ENCODE results near the gene FAM240B.

Gene FAM240B

DNA sequence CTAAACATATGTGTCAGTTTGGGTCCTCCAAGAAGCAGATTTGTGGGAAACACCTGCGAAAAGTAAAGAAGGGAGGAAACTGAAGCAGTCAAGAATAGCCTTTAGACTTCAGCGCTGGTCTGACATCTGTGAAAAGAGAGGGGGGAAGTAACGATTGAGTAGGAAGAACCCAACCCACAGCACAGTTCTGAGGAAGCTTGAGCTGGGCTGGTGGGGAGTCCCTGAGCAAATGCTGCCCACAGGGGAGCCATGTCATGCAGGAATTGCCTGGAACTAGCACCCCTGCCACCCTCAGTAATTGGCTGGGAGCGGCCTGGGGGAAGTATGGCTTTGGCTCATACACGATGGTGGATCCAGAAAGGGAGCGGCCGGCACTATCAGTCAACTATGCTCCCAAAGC, 20.6 kb downstream of the FAM240B start:
- DNase-seq: no peak

DNA sequence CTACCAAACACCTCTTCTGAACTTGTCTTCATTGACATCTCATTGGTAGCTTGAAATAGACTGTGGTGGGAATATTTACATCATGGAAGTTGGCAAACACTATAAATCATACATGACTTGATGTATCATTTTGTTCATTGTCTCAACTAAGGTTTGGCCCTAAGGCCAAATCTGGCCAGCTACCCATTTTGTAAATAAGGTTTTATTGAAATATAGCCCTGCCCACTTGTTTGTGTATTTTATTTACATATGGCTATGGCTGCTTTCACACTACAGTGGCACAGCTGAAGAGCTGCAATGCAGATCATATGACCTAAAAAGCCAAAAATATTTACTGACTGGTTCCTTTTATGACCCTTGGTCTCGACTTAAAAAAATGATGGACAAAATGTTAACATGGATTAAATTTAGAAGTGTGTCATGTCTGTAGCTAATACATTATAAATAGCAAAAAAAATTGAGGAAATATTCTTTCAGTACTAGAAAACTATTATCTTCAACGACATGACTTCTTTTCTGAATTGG, 22.1 kb downstream of the FAM240B start:
- DNase-seq: no peak

DNA sequence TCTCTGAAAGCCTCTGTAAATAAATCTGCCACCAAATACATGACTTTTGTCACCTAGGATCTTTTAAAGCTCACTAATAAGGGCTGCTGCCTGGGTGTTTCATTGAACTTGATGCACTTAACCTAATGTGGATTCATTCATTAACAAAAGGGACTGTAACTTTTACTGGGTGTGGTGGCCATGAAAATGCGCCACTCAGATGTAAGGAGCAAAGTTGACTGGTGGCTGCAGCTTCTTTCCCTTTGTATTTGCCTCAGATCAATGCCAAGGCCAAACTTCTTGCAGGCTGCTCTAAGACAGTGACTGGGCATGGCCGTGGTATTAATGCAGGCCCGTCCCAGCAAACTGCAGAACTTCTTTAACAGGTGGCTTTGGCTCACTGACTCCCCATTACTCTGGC, 22.9 kb downstream of the FAM240B start:
- DNase-seq: no peak

DNA sequence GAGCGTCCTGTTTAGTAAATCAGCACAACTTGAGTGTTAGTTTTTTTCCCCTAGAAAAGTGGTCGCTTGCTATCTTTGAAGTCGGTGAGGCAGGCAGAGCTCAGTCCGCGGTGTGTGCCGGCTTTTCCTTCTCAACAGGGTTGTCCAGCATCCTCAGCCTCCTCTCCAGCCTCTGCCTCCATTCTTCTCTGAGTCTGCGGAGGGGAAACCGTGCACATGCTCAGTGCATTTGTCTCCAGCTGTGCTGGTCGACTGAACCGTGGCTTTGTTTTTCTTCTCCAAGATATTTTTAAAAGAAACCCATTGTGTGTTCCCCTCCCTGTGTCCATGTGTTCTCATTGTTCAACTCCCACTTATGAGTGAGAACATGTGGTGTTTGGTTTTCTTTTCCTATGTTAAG, 25.3 kb downstream of the FAM240B start:
- DNase-seq: no peak

DNA sequence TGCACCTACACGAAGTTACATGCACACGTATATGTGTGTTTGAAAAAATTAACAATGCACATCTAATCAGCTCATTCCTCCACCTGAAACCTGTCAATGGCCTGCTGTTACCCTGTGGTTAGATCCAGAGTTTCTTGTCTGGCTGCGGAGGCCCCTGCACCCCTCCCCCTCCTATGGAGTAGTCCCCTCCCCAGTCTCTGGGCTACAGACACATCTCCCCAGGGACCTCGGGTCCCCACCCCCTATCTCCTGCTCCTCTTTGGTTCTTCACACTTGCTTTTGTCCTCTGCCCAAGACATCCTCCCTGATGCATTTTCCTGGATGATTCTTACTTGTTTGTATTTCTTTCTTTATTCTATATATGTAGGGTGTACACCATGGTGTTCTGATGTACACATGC, 27.2 kb downstream of the FAM240B start:
- no peak for DNase-seq

DNA sequence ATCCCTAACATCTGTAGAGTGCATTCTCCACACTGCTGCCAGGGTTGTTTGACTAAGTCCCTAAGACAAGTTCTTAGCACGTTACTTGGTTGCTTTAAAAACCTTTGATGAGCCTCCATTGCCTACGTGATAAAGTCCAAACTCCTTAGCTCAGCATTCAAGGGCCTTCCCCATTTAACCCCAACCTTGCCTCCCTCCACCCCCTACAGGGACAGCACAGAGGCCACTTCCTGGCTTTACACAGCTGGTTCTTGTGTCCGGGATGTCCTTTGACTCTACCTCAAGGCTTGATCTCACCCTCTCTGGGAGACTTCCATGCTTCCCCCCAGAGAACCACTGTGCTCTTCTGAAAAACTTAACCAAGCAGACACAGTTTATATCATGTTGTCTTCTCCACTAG, 29.4 kb downstream of the FAM240B start:
- DNase-seq: no peak

DNA sequence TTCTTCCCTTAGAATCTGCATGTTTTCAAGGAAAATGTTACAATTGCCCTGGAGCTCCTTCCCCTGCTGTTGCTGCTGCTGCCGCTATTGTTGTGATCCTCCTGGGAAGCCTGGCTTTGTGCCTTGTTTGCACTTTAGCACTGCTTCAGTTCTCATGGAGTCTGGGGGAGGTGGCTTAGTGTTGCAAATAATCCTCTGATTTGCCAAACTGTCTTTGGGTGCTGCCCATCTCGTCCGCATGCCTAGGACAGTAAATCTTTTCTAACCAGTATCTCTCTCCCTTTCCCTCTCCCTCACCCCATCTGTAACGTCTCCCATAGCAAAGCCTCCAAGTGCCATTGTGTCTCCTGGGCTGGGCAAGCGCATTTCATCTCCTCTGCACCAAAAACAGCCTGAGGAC, 30.3 kb downstream of the FAM240B start:
- DNase-seq: no peak

DNA sequence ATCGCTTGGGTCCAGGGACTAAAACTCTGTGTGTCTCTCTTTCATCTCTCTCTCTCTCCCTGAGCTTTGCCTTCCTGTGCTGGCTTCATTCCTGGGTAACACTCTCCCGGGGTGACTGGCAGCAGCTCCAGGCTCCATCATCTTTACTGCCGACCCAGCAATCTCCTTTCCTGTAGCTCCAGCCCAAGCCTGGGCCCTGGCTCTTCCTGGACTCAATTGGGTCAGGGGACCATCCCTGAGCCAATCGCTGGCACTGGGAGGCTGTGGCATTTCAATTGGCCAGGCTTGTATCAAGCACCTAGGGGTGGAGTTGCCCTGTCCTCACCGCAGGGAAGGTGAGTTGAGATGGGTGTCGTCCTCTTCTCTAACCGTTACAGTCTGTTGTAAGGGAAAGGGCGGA, 31.9 kb downstream of the FAM240B start:
- no peak for DNase-seq

DNA sequence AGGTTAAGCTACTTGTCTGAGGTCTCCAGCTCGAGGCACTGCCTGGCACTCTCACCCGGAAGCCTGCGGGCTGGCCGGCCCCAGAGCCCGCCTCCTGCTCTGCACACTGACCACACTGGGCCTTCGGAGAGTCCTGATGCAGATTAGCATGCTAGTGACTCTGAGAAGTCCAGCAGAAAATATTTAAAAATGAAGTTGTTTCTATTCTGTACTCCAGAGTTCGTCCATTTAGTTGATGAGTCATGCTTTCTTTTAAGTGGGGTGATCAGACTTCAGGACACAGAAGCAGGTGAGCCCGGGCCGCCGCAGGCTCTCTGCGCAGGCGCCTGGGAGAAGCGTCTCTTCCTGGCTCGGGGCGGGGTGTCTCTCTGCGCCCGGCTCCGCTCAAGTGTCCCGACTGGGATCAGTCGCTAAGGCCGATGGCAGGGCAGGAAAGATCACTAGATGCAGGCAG, 32.5 kb downstream of the FAM240B start:
- peak; percentile 11 for DNase-seq

DNA sequence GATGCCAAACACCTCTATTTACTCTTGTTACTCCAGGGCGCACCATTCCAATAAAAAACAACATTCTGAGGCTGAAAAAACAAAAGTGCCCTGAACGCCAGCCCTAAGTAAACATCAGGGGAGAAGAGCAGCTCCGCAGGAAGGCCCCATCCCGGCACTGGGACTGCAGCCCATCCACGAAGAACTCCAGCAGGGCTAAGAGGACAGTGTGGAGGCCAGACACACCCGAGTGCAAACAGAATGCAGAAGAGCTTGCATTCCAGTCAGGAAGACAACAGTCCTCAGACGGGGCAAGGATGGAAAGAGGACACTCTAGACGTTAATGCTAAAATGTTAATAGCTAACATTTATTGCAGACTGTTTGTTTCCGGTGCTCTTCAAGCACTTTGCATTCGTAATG, 33.0 kb downstream of the FAM240B start:
- DNase-seq: no peak

DNA sequence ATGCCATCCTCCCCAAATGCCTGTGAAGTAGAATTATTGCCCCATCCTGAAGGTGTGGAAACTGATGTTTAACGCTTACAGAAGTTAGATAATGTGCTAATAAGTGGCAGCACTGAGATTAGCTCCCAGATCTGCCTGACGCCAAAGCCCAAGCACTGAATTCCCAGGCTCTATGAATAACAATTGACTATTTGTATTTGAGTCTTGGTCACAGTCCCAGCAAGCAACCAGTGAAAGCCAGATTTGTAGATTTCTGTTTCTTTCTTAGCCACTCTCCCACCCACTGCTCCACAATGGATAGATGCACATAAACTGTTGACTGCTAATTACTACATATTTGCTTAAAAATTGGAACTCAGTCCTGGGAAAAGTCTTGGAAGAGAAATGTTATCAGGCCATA, 34.4 kb downstream of the FAM240B start:
- DNase-seq: no peak

DNA sequence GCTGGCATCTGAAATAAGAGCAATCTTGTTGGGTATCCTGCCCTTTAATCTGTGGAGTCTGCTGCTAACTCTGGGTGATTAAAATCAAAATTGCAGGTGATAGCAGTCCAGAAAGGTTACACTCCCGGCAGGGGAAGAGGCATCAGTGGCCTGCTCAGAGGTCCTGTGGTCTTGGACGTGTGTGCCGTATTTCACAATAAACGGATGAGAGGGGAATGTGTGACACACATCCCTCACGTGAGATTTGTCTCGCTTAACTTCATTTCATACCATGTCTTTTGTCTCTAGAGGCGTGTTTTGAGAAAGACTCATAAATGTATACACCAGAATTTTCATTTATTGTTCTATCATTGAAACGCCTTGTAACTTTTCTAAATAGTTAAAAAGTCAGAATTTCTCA, 36.6 kb downstream of the FAM240B start:
- no peak for DNase-seq

DNA sequence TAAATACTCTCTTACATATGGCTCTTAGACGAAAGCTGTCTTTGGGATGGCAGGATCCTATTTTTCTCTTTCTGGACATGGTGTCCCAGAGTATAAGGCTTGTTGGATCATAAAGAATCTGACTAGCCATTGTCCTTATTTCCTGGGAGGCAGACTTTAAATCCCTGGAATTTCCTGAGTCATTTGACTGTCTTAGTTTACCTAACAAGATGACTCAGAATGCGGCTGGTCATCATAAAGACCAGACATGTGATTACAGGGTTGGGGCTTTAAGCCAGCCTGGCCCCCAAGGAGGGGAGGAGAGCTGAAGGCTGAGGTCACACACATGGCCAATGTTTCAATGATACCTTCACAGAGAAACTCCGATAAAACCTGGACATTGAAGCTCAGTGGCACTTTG, 37.2 kb downstream of the FAM240B start:
- DNase-seq: no peak

DNA sequence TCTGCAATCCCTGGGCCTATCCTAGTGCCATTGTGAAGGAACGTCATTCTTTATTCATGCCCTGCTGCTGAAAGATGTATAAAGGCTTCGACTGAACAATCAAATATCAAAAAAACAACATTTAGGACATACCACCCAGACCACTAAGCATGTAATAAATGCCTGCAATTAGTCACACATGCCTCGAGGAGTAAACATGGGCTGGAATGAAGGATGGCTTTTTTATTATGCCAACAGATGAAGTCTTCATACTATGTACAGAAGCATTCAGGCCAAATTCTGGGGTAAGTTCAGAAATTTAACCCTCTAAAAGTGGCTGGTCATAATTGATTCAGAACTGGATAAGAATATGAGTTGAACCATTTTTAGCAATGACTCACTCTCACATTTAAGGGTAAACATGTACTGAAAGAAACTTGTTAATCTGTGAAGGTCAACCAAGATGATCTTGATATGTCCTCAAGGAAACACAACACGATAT, 38.1 kb downstream of the FAM240B start:
- DNase-seq: no peak

DNA sequence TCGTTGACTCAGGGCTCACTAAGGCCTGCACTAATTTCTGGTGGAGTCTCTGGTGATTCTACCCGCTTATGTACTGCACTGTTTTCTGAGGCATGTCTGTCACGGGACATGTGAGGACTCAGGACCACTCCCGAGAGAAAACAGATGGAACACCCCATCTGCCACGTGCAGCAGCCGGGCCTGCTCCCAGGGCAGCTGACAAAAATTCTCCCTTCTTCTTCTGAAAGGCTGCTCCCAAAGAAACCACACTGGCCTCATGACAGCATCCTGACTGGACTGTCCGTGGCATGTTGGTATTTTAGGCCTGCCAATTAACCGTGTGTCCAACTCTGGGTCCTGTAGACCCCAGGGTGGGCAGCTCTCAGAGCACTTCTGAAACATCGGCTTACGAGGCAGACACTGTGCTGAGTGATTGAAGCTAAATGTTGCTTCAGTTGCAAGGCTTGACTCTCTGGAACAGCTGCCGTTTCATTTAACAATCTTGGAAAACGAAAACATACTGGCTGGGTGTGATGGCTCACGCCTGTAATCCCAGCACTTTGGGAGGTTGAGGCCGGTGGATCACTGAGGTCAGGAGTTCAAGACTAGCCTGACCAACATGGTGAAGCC, 39.0 kb downstream of the FAM240B start:
- no peak for DNase-seq

DNA sequence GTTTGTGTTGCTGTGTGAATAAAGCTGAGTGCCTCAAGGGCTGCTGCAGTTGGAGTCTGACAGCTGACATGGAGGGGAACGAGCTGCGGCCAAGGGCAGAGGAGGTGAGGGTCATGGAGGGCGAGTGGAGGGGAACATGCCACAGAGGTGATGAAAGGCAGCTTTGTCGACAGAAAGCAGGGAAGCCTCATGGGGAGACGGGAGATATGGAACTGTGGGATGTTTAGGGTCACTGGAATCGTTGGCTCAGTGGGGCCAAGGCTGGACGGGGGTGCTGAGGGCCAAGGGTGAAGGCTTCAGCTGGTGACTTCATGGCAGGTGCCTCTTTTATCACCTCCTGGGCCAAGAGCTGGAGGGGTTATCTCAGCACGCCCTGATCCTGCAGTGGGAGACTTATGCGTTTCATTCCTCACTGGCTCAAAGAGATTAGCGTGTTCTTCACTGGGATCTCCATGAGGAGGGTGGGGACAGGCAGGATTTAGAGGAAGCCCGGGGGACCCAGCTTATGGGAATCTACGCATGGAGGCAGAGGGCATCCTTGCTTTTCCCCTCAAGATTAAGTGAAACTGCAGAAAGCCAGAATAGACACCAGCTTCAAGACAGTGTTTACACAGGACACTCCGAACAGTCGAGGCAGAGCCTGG, 42.2 kb downstream of the FAM240B start:
- no peak for DNase-seq

DNA sequence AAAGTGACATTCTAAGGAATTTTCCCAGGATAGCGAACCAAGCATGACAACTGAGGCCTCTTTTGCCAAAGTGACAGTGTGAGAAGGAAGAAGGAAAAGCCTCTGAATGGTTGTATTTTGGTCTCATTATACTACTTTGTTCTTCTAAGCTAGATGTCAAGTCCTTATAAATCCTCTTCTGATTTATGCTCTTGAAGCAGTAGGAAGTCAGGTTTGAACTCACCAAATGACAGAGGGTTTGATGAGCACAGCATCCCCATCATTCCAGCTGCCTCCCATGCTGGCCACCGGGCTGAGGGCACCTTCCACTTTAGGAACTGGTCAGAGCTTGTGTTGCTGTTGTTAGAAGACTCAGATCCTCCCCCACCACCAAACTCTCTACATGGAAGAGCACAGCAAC, 44.1 kb downstream of the FAM240B start:
- DNase-seq: no peak

DNA sequence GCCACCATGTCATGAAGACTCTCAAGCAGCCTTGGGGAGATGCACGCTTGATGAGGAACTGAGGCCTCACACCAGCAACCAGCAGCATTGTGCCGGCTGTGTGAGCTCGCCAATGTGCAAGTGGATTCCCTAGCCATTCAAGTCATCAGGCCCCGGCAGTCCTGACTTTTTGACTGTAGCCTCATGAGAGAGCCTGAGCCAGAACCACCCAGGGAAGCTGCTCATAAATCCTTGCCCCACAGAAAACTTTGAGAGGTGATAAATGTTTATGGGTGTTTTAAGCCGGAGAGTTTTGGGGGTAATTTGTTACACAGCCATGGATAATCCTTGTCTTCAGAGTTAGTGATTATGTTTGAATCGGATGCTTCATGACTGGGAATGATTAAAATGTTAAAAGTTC, 44.7 kb downstream of the FAM240B start:
- no peak for DNase-seq

DNA sequence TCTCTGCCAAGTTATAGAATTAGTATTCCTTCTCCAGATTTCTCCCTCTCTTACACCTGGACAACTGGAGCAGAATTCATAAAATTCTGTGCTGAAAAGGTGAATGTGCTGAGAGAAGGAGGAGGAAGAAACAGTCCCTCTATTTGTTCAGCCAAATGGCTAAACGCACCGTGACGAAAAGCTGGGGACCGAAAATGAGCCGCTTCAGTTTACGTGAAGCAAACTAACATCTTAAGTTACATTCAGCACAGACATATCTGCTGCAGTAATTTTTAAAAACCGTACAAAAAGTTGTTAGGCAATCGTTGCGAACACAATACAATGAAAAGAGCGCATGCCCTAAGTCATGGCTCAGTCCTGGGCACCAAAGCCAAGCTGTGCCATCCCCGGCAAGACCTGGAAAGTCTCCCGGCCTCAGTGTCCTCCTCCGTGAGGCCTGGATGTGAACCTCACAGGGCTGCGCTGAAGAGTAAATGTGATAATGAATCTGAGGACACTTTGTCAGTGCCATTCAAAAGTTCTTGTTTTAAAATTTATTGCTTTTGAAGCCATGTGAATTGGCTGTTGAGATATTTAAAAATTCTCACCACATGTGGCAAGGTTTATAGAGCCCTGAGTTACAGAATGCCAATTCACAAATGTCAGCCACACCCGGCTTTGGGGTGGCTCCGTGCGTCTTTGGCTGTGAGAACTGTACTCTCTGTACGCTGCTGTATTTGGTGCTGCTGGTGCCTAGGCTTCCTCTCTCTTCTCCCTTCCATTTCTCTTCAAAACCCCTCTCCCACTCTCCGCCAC, 46.3 kb downstream of the FAM240B start:
- no peak for DNase-seq

DNA sequence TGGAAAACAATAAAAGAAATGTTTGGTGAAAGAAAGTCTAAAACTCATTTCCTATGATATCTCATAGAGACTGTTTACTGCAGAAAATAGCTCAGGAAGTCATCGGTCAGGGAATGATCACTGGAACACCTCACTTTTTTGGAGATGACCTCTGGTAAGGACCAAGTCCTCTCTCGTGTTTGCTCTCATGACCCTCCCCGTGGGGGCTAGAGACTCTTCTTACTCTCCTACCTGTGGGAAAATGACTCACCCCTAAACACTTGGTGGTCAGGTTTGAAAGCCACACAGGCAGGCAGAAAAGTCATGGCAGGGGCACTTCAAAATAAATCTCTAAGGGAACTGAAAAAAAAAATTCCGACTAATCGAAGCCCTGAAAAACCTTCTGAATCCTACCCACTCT, 48.2 kb downstream of the FAM240B start:
- no peak for DNase-seq

DNA sequence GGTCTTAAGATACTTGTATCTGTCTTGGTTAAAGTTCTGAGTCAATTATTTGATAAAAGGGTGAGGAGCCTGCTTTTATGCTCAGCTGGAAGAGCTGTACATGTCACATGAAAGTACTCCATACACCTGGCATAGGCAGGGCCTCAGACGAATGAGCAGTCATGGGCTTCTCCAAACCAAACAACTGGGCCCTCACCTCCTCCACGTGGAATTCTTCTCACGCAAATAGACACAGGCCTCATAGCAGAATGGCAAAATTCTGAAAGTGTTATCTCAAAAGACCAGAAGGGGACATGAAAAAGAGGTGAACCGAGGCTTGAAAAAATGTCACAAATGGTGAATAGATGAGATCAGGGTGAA, 48.6 kb downstream of the FAM240B start:
- DNase-seq: no peak

DNA sequence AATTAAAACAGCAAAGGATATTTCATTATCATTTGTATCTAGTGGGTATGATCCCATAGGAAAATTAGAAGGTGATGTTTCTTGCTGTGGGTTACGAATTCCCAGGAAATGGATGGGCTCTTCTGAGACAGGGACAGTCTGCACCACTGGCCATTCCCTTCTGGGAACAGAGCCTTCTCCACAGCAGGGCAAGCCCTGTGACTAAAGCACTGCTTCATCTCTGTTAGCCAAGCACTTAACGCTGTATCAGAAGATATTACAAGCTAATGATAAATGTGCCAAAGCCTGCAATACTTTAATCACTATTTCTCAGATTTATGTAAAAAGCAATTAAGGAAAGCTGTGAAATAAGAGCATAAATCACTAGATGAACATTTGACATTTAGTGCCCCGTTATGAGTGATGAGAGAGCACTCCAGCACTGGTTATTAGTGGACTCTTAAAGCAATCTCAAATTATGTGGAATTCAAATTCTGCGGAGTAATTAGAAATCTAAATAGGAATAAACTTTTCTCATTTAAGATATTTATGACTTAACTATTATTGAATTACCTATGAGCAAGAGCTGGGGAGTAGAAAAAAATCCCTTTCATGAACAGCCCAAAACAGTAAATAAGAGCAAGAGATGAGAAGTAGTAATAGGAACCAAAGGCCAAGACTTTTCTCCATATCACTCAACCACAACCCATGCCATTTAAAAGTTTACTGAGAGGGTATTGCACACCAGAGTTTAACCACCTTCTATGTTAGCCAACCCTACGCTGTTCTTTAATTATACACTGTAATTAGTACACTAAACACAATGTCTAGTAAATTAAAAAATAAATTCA, 49.2 kb downstream of the FAM240B start:
- DNase-seq: no peak

All from CD4-positive, alpha-beta T cell treated with Interleukin-17A for 1 hour (primary cell).